ENCODE data around the gene IRF2.

The IRF2 gene

DNA sequence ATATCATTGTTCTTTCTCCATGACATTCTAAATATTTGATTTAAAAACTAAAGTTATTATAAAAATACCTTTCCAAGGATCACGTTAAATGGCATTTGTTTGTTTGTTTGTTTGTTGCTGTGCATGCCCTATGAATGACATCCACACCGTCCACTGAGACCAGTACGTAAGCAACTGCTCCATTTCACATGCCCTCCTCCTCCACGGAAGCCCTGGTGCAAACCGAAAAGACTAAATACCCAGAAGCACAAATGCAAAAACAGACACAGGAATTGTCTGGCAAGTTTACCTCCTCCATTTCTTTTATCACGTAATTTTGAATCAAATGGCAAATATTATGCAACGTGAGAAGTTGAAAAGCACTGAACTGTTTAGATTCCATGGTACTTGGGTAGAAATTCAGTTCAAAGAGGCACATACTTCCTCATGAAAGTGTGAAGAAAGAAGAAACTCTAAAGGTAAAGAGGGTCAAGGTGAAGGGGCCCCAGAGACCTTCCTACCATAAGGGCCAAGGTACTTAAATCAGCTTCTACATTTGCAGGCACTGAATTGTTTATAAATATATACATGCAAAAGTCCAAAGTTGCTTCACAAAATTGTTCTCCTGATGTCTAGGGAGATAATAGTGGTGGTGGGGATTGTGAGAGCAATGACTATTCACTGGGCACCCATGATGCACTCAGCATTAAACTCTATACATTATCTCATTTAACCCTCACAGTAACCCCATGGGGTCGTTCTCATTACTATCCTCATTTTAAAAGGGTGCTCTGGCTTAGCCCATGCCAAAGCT, 23.4 kb downstream of the IRF2 start:
- no peak for DNase-seq (ENCODE audit: low read depth)

DNA sequence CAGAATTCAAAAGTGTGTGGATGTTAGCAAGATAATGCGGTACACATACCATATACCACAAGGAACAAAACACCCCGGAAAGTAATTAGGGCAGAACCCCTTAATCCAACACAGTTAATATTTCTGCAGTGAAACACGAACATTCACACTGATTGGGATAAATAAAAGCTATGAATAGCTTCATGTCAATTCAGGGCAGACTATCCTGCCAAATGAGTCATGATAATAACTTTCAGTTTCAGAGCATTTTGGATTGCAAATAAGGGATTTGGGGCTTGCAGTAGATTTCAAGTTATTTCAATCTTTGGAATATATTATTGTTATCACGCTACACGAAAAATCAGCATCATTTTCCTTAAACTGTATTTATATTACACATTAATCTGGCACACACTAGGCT, 24.3 kb downstream of the IRF2 start:
- peak; percentile 84 for DNase-seq (ENCODE audit: low read depth)

DNA sequence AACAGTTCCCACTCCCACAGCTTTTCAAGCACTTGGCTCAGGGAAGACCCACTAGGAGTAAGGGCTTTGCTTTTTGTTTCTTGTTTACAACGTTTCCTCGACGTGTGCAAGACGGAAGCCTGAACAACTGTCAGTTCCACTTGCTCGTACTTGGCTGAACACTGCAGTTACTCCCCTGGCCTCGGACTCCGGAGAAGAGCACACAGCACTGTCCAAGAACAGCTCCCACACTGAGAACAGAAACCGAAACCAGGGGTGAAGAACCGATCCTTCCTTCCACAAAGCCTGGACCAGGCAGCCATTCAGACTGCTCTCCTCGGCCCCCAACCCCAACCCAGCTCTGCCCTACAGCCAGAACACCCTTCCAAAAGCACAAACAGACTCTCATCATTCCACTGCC, 25.5 kb downstream of the IRF2 start:
- peak; percentile 75 for DNase-seq (ENCODE audit: low read depth)

DNA sequence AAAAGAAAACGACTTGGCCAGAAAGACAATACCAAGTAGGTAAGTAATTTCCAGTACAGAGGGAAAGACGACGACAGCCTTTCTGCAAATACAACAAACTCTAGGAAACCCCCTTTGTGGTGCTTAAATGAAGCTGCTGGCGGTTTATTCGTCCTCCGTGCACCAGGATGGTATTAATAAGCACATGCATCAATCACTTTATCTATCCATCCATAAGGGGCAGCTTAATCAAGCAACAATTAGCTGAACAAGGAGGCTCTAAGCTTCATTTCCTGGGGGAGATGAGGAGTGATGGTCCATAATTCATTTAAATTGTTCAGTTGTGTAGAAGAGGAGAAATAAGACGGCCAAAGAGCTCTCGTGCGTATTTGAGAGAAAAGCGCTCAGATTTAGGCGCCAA, 26.2 kb downstream of the IRF2 start:
- DNase-seq (ENCODE audit: low read depth), result no peak

DNA sequence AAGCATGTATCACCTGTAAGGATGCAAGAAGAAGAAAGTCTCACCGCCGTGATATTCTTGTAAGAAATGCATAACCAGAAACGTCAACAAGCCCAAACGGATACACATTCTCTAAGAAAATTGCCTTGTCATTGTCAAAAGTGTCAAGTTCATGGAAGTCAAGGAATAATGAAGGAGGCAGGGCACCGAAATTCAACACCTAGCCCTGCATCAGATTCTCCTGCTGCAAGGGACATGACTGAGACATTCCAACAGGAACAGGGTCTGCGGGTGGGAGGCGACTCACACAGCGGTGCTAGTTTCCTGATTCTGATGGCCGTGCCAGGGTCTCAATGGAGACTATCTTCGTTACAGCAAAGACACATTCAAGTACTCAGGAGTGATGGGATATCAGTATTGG, 26.7 kb downstream of the IRF2 start:
- no peak for DNase-seq (ENCODE audit: low read depth)

DNA sequence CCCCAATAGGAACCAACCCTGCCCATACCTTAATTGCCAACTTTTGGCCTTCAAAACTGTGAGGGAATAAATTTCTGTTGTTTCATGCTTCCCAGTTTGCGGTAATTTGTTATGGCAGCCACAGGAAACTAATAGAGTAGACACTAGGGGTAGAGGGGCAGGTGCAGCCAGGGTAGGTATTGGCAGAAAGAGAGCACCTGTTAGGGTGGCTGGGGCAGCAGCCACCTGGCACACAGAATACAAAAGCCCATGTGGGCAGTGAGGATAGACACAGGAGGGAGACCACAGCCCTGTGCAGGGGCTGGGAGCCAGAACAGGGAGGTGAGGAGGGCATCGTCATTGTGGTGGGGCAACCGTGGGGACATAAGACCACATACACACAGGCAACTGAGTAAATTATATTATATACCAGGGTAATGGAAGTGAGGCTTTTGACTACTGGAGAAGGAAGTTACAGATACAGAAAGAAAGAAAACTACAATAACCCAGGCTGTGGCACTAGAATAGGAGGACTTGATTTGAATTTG, 28.2 kb downstream of the IRF2 start:
- DNase-seq (ENCODE audit: low read depth), result no peak

DNA sequence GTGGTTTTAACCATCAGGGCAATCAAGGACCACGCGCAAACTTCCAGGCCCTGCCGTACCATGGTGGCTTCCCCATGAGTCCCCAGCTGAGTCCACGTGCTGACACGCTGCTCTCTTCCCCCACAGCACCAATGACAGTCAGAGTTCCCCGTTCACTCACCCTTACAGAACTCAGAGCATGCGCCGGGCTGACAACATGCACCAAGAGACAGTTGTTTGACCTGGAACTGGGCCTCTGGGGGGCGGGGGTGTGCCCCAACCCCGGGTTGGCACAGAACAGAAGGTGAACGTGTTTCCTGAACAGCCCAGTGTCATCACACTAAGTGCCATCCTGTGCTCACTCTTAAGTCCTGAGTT, 29.4 kb downstream of the IRF2 start:
- DNase-seq (ENCODE audit: low read depth), result no peak

DNA sequence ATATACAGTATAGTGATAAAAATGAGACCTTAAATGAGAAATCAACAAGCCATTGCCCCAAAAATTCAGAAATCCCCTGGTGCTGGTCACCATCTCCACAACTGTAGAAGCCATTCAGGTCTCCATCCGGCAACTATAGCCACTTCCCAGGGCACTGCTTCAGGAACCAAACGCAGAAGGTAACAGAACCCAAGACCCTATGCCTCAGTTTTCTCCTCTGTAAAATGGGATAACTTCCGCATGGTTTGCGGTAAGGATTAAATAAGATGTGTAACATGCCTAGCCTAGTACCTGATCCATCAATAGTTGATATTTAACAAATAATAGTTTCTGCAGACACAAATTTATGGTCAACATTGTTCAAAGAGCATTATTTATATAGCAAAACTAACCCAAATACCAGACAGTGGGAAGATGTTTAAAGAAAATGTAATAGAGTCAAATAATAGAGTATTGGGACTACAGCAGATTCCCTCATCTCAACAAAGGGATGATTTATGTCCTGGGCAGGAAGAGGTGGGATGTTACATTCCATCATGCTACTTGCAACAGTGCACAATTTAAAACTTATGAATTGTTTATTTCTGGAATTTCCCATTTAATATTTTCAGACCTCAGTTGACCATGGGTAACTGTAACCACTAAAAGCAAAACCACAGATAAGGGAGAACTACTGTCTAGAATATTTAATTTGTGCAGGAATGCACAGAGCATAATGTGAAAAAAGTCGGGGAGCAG, 30.0 kb downstream of the IRF2 start:
- peak; percentile 36 for DNase-seq (ENCODE audit: low read depth)

DNA sequence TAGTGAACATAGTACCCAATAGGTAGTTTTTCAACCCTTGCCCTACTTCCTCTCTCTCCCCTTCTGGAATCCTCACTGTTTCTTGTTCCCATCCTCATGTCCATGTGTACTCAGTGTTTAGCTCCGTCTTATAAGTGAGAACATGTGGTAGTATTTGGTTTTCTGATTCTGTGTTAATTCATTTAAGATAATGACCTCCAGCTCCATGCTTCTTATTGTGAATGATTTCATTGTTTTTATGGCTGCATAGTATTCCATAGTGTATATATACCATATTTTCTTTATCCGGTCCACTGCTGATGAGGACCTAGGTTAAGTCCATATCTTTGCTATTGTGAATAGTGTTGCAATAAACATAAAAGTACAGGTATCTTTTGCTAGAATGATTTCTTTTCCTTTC, 31.0 kb downstream of the IRF2 start:
- no peak for DNase-seq (ENCODE audit: low read depth)

DNA sequence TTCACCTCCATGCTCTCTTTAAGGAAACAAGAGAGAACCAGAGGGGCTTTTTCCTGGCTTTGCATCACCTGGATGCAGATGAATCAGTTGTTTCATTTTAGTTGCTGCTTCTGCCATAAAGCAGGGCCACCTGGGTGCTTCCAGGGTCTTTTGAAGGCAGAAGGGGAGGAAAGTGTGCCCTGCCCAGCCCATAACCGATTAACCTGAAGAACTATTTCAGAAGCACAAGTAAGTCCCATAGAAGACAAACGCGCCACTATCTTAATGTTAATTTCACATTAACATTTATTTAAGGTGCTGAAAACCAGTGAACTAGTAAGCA, 32.1 kb downstream of the IRF2 start:
- no peak for DNase-seq (ENCODE audit: low read depth)

DNA sequence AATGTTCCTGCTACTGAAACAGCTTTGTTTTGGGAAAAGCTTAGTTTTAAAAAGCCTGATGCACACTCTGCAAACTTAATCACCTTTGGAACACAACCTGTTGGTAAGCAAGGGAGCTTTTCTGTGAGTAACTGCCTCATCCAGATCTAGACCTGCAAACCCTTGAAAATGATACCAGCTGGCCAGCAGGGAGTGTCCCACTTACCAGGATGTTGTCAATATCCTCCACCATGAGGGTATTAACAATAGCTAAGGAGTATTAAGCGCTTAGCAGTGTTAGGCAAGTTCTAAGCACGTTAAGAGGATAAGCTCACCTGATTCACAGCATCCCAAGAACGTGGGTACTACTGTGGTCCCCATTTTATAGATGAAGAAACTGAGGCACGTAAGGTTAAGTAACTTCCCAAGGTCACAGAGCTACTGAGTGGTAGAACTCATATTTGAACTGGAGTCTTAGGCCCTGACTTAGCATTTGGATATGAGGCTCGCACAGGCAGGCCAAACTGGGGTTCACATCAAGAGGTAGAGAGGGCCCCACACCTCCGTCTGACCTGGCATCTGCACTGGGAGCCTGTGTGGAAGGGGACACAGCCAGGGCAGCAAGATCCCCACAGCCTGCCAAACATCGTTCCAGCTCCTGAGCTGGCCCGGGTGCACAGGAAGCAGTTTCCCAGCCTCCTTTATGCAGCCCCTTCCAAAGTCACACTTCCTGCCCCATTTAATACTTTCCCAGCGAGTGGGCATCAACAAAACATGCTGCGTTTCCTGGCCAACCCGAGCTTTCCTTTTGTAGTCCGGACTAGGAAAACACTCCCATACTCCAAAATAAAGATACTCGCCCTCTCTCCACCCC, 32.7 kb downstream of the IRF2 start:
- no peak for DNase-seq (ENCODE audit: low read depth)

DNA sequence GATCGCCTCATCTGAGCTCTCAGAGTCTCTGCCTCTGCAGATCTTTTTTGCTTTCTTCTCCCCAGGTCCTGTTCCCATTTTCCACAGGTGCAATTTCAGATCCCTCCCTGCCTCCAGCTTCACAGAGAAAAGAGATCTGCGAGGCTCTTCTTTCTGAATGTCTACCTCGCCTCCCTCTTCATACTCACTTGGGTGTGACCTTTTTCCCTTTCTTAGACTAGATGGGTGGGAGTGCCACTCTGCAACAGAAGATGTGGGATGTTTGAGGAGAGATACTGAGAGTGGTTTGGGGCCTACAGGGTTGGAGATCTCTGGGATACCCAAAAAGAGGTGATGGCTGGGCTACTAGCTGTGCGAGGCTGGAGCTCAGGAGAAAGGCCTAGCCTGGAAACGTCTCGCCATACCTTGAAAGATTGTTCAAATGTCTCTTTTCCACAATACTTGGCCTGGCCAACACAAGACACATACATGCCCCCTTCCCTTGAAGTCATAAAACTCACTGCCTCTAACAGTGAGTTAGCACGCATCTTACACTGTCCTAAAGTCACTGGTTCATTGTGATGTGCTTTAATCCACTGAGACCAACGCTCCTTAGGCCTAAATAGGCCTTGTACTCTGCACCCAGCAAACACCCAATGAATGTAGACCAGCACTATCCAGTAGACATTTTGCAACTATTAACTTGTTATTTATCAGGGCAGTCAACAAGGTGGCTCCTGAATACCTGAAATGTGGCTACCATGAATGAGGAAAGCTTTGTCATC, 33.6 kb downstream of the IRF2 start:
- DNase-seq (ENCODE audit: low read depth), result no peak

DNA sequence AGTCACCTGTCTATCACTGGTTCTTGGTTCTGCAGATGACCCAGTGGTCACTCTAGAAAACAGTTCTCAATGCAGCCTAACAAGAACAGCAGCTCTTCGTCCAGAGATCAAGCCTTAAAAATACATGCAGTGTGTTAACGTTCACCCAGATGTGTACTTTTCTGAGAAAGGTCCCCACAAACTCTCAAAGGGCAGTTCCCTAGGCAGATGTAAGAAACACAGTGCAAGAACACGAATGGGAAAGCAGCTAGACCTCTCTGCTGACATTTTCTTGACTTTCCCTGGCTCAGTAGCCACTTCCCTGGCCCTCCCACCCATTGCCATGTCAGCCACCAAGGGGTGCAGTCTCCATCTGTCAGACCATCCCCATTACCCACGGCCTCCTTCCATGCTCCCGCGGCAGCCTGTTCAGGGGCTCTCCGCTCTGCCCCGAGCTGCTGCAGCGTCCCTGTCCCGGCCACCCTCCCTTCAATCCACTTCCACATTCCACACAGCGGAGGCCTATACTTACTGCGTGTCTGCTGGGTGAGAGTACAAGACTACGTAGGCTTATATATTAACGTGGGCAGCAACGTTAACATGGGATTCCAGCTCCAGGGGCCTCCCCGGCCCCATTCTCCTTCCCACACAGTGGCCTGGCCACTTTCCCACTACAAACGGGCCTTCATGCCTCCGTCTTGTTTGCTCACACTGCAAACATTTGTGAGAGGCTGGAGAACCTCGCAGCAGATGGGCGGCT, 34.3 kb downstream of the IRF2 start:
- no peak for DNase-seq (ENCODE audit: low read depth)

DNA sequence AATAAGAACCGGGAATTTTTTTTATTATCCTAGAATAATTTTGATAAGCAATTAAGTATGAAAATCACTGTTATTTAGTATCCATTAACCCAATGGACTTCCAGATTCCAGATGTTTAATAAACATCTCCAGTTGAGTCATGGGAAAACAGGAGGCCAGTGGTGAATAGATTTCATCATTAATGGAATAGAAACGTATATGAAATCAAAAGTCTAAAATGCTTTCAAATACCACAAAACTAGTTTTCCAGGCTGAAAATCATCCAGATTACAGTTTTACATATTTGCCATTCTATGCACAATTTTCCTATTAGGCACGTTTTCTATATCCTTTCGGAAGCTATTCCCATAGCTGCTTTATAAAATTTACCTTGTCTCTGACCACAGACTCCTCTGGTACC, 35.0 kb downstream of the IRF2 start:
- DNase-seq (ENCODE audit: low read depth), result no peak

DNA sequence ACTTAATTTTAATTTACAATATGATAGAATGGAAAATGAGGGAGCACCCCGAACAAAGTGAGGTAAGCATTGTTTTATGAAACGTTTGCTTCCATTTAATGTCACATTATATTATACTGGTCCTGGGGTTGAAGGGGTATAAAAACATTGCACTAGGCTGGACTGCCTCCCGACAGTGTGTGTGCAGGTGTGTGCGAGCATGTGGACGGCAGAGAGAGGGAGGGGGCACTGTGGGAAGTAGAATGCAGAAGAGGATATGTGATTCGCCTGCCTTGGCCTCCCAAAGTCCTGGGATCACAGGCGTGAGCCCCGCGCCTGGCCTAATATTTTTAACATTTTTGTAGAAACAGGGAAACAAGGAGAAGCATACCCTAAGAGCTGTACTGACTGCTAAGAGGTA, 36.0 kb downstream of the IRF2 start:
- DNase-seq (ENCODE audit: low read depth), result no peak

DNA sequence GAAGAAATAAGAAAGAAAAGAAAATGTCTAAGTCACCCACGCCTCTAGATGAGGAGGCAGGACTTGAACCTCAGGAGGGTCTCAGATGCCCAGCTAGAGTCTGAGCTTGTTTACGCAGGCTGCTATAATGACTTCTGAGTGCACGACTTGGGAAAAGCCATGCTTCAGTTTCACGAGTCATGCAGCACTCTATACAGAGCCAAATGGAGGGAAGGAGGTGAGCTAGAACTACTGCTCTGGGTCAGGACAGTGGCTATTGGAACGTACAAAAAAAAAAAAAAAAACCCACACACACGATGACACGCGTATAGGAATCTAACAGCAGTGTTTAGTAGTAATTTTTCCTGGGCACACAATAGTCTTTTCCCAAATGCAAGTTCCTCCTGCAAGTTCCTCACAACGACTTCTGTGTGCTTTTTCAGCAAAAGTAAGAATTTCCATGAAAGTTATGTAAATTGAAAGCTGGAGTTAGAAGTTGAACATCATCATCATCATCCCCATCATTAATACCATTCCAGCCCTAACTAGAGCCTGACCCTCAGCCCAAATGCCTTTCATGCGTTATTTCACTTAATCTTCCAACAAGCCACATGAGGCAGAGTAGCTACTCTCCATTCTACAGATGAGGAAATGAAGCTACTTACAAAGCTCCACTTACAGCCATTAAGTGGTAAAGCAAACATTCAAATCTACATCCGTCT, 36.6 kb downstream of the IRF2 start:
- DNase-seq (ENCODE audit: low read depth), result no peak

DNA sequence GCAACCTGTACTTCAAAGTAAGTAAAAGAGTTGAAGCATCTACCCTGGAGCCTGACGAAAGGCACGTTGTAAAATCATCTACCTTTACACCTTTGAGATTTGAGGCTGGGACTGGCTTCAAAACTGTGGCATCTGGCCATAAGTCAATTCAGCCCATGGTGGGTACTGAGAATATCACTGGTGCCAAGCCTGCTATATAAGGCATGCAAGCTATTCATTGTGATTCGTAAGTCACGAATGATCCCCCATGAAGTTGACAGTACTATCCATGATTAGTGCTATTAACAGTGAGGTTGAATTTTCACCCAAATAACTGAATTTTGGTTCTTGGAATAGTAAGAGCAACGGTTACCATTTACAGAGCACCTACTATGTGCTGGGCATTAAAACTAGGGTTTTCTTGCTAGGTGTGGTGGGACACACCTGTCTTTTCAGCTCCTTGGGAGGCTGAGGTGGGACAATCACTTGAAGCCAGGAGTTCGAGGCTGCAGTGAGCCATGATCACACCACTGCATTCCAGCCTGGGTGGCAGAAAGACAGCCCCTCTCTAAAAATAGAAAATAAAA, 39.8 kb downstream of the IRF2 start:
- no peak for DNase-seq (ENCODE audit: low read depth)

DNA sequence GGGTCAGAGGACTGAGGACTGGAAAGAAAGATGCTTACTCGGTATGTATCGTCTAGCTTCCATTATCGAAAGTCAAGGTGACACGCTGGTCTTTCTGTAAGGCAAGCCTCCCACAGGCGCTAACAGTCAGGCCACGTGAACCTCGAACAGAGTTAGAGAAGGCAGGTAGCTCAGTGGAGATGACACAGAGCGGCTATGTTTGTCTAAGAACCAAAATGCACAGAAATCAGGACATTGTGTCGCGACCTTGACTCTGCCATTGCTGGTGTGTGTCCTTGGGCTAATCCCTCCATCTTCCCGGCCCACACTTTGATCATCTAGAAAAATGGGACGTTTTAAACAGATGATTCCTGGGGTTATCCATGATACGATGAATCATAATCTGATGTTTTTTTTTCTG, 40.3 kb downstream of the IRF2 start:
- DNase-seq (ENCODE audit: low read depth), result no peak

DNA sequence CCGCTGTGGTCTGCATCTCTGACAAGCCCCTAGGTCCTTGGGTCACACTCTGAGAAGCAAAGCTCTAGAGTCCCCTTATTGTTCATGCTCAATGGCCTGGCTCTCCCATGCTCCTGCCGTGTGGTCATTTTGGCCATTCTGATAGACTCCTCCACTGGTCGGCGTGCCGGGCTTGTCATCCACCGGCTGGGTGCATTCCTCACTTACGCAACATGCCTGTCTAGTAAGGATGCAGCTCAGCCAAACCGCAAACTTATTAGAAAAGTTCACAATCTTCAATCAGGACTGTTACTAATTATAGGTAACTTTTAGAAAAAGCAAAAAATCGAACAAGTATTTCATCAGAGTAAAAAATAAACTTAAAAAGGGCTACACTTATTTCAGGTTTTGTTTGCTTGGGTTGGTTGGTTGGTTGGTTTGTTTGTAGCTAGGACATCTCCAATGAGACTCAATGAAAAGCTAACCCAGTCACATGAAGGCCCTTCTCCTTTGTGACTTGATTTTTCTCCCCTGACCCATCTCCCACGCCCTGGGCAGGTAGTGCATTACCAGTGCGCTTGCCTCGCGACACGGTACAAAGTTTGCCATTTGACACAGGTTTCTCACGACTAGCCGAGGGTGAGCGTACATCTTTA, 41.0 kb downstream of the IRF2 start:
- peak; percentile 52 for DNase-seq (ENCODE audit: low read depth)

All from iris pigment epithelial cell (primary cell).